Suprapubic skin (tissue), 4 donors: ENCODE measurements around the gene ANK3.

ENCODE experiments used
- EP300 ChIP-seq: sonication (generic); formaldehyde crosslinking; IDR thresholded peaks from one replicate; pipeline ENCODE4 v1.6.1; 2017; ENCODE audit warnings: antibody characterized with exemption
- POLR2A ChIP-seq, 2 donors: fragments of 450-650 bp; IDR thresholded peaks; one replicate each; pipeline ENCODE4 v1.6.1; 2017; ENCODE audit warnings: antibody characterized with exemption in 2 of 2, mild to moderate bottlenecking in 2 of 2, moderate library complexity in 2 of 2
- POLR2AphosphoS5 ChIP-seq, 3 donors: sonication (generic); formaldehyde crosslinking; IDR thresholded peaks; one replicate each; pipeline ENCODE4 v1.6.1; 2017; ENCODE audit warnings: antibody characterized with exemption in 3 of 3
- TF ChIP-seq, protein P1 (sequence below), 2 donors: fragments of 200-600 bp in 1 of 2; fragments of 450-650 bp in 1 of 2; sonication (generic) in 1 of 2; IDR thresholded peaks; one replicate each; pipeline ENCODE4 v1.5.1; 2016 to 2019; ENCODE audit warnings: antibody characterized with exemption in 2 of 2, mild to moderate bottlenecking in 1 of 2, moderate library complexity in 1 of 2

DNA sequence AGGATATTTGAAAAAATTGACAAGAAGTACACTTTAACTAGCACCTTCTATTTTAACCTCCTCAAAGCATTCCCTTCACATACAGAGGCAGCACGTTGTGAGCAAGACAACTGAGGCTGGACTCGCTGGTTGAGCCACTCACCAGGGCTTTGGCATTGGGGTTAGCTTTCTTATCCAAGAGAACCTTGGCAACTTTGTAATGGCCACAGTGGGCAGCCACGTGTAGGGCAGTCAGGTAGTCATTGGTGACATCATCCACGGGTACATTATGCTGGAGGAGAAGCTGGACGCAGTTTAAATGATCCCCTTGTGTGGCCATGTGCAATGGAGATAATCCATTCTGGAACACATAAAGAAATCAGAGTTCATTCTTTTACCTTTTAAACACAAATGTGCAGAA lies 181.8 kb downstream of the ANK3 start:
- TF ChIP-seq, protein P1, sequence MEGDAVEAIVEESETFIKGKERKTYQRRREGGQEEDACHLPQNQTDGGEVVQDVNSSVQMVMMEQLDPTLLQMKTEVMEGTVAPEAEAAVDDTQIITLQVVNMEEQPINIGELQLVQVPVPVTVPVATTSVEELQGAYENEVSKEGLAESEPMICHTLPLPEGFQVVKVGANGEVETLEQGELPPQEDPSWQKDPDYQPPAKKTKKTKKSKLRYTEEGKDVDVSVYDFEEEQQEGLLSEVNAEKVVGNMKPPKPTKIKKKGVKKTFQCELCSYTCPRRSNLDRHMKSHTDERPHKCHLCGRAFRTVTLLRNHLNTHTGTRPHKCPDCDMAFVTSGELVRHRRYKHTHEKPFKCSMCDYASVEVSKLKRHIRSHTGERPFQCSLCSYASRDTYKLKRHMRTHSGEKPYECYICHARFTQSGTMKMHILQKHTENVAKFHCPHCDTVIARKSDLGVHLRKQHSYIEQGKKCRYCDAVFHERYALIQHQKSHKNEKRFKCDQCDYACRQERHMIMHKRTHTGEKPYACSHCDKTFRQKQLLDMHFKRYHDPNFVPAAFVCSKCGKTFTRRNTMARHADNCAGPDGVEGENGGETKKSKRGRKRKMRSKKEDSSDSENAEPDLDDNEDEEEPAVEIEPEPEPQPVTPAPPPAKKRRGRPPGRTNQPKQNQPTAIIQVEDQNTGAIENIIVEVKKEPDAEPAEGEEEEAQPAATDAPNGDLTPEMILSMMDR (IDR thresholded peaks at IDR 0.05): no peak
- TF ChIP-seq POLR2A (IDR thresholded peaks at IDR 0.05): no peak
- TF ChIP-seq POLR2AphosphoS5 (IDR thresholded peaks at IDR 0.05): no peak
- no peak for TF ChIP-seq EP300
